PC-3 (cell line): ENCODE results near the gene GFOD1. TPM values are rescaled to one million over a fixed set of nuclear protein-coding genes. Genes with fewer than 3 reads are reported as not detected.

ENCODE experiments used
- ATAC-seq: fragments of 200-7000 bp; cut with Tn5 transposase; 2 replicates; pipeline ENCODE4 v1.9.1; 2020; ENCODE audit warnings: mild to moderate bottlenecking, moderate library complexity
- BruUV-seq: library from RNA; stranded (reverse); fragments of 400-500 nt; replicated peaks from 2 replicates; lab custom pipeline; 2021; lab: Mats Ljungman, UMichigan
- CTCF ChIA-PET: fragments of 300-600 bp; sonication (Branson Sonifier 250); formaldehyde crosslinking; loops from one replicate; lab custom pipeline; 2022; ENCODE audit warnings: antibody characterized with exemption; lab: Charles Lee
- POLR2A ChIA-PET: fragments of 300-600 bp; sonication (Branson Sonifier 250); formaldehyde crosslinking; loops from one replicate; lab custom pipeline; 2022; ENCODE audit warnings: antibody characterized with exemption; ENCODE audit not compliant: unreplicated experiment; lab: Charles Lee
- DNase-seq: peaks from one replicate; pipeline ENCODE4 v3.0.0-alpha.2; 2015
- H2AFZ ChIP-seq: fragments of 300-600 bp; sonication (generic); 2 replicates; pipeline ENCODE4 v1.6.0; 2016; ENCODE audit warnings: antibody characterized with exemption, low read length
- H3F3A ChIP-seq: fragments of 300-600 bp; sonication (generic); one replicate; pipeline ENCODE4 v1.6.0; 2017; ENCODE audit warnings: antibody characterized with exemption, low read length, control low read depth, mild to moderate bottlenecking; ENCODE audit not compliant: unreplicated experiment
- H3K27ac ChIP-seq: fragments of 300-600 bp; sonication (generic); 2 replicates; pipeline ENCODE4 v1.5.1; 2016; ENCODE audit warnings: mild to moderate bottlenecking, low read length
- H3K27me3 ChIP-seq: fragments of 300-600 bp; sonication (generic); 2 replicates; pipeline ENCODE4 v1.6.1; 2016; ENCODE audit warnings: low read length, mixed read lengths
- H3K36me3 ChIP-seq: fragments of 300-600 bp; sonication (generic); 2 replicates; pipeline ENCODE4 v1.6.1; 2016; ENCODE audit warnings: low read depth, mixed run types, low read length, mixed read lengths
- H3K4me1 ChIP-seq: fragments of 300-600 bp; sonication (generic); 2 replicates; pipeline ENCODE4 v1.5.1; 2016; ENCODE audit warnings: low read length; ENCODE audit not compliant: insufficient read depth
- H3K4me2 ChIP-seq: fragments of 300-600 bp; sonication (generic); 2 replicates; pipeline ENCODE4 v1.6.0; 2016; ENCODE audit warnings: low read length
- H3K4me3 ChIP-seq: fragments of 300-600 bp; sonication (generic); 2 replicates; pipeline ENCODE4 v1.5.1; 2016; ENCODE audit warnings: mild to moderate bottlenecking, low read length, mixed read lengths
- H3K79me2 ChIP-seq: fragments of 300-600 bp; sonication (generic); 2 replicates; pipeline ENCODE4 v1.6.1; 2017; ENCODE audit warnings: low read length, mixed read lengths
- H3K9ac ChIP-seq: fragments of 300-600 bp; sonication (generic); 2 replicates; pipeline ENCODE4 v1.6.0; 2016; ENCODE audit warnings: mild to moderate bottlenecking, low read length
- H3K9me2 ChIP-seq: fragments of 300-600 bp; sonication (generic); replicated peaks from 2 replicates; pipeline ENCODE4 v1.6.1; 2016; ENCODE audit warnings: mixed run types, low read length, mixed read lengths
- H3K9me3 ChIP-seq: fragments of 300-600 bp; sonication (generic); 2 replicates; pipeline ENCODE4 v1.6.1; 2016; ENCODE audit warnings: low read length, mixed read lengths
- H4K20me1 ChIP-seq: fragments of 300-600 bp; sonication (generic); 2 replicates; pipeline ENCODE4 v1.6.1; 2016; ENCODE audit warnings: low read length, mixed read lengths
- CTCF ChIP-seq: fragments of 300-600 bp; sonication (generic); conservative IDR thresholded peaks from 2 replicates; pipeline ENCODE4 v1.5.1; 2017; ENCODE audit warnings: antibody characterized with exemption, low read depth, mild to moderate bottlenecking, low read length
- EZH2 ChIP-seq: fragments of 300-600 bp; sonication (generic); IDR thresholded peaks from one replicate; pipeline ENCODE4 v1.6.1; 2017; ENCODE audit warnings: antibody characterized with exemption, mild to moderate bottlenecking, low read length; ENCODE audit not compliant: unreplicated experiment
- EZH2phosphoT487 ChIP-seq: fragments of 300-600 bp; sonication (generic); IDR thresholded peaks from 2 replicates; pipeline ENCODE4 v1.6.1; 2018; ENCODE audit warnings: mild to moderate bottlenecking, antibody characterized with exemption, low read length, borderline replicate concordance
- intact Hi-C: fragments of 100-400 bp; cut with micrococcal nuclease; formaldehyde crosslinking; loops from 2 replicates; pipeline ENCODE4 v1.9.0; 2023
- total RNA-seq: library from RNA; depleted of rRNA; stranded (reverse); fragments of >200 nt; gene quantifications from 2 replicates; pipeline ENCODE4 v1.2.3, GENCODE V29; 2014

The GFOD1 gene
- total RNA-seq, 1 experiment from 2014 or later, result 16.0 TPM

- no peaks in the 10 kb centered on the region for H3F3A ChIP-seq
- intact Hi-C loops, result no loop called here
- no peak overlapping the region for H2AFZ ChIP-seq
- no peak overlapping the region for H3K4me2 ChIP-seq
- H3K9ac ChIP-seq, result no peak overlapping the region
- CTCF ChIA-PET, result no interaction called here
- no peaks in the 10 kb centered on the region for H3K36me3 ChIP-seq
- ATAC-seq, result no peak
- BruUV-seq, result no TSS peak
- POLR2A ChIA-PET, result no interaction called here
- no peaks in the 10 kb centered on the region for H3K79me2 ChIP-seq
- H3K4me3 ChIP-seq, result no peak overlapping the region
- DNase-seq, result no peak
- no peaks in the 10 kb centered on the region for H3K9me3 ChIP-seq
- H3K9me2 ChIP-seq, result no peaks in the 10 kb centered on the region
- peaks cover 12% of the 10 kb centered on the region for H3K4me1 ChIP-seq
- no peak overlapping the region for H3K27ac ChIP-seq
- H3K27me3 ChIP-seq, result no peaks in the 10 kb centered on the region
- H4K20me1 ChIP-seq, result no peaks in the 10 kb centered on the region
- no peak for TF ChIP-seq CTCF
- no peak for TF ChIP-seq EZH2
- no peak for TF ChIP-seq EZH2phosphoT487
Observed at GRCh38 chr6:13492357-13492756, 5.0 kb upstream of the GFOD1 start.

- Histone ChIP-seq H2AFZ (no peak overlapping the region), H3F3A (no peaks in the 10 kb centered on the region), H3K79me2 (peaks cover 5% of the 10 kb centered on the region), H3K27me3 (no peaks in the 10 kb centered on the region), H3K4me1 (peaks cover 6% of the 10 kb centered on the region; the same call in 1 of the 2 replicates), H3K36me3 (no peaks in the 10 kb centered on the region), H3K4me2 (no peak overlapping the region), H4K20me1 (no peaks in the 10 kb centered on the region), H3K9me3 (no peaks in the 10 kb centered on the region), H3K27ac (no peak overlapping the region), H3K9me2 (no peaks in the 10 kb centered on the region), H3K4me3 (no peak overlapping the region), H3K9ac (no peak overlapping the region)
- TF ChIP-seq CTCF, result no peak
- no peak for TF ChIP-seq EZH2phosphoT487
- no peak for TF ChIP-seq EZH2
- DNase-seq (no peak), ATAC-seq (no peak)
- ChIA-PET CTCF (no interaction called here), POLR2A (no interaction called here)
- BruUV-seq, result no TSS peak
- intact Hi-C loops, result no loop called here
Observed at GRCh38 chr6:13491538-13491937, 4.1 kb upstream of the GFOD1 start.

GRCh38 chr6:13490402-13490801, 3.0 kb upstream of the GFOD1 start:
- BruUV-seq, result no TSS peak
- CTCF ChIA-PET, result no interaction called here

More at GRCh38 chr6:13490402-13490801, 3.0 kb upstream of the GFOD1 start:
- no peaks in the 10 kb centered on the region for H3K27me3 ChIP-seq
- H3K9me2 ChIP-seq, result no peaks in the 10 kb centered on the region
- intact Hi-C loops, result no loop called here
- no peak overlapping the region for H3K27ac ChIP-seq
- DNase-seq (no peak), ATAC-seq (no peak)
- H3K4me2 ChIP-seq, result no peak overlapping the region
- H3K9me3 ChIP-seq, result no peaks in the 10 kb centered on the region
- no peaks in the 10 kb centered on the region for H3F3A ChIP-seq
- peaks cover 15% of the 10 kb centered on the region for H3K79me2 ChIP-seq
- no peak overlapping the region for H2AFZ ChIP-seq
- H3K36me3 ChIP-seq, result no peaks in the 10 kb centered on the region
- POLR2A ChIA-PET, result no interaction called here
- peaks cover 4% of the 10 kb centered on the region for H3K4me1 ChIP-seq
- no peak overlapping the region for H3K9ac ChIP-seq
- no peak overlapping the region for H3K4me3 ChIP-seq
- 0 out of 2 replicates have a peak, but pooled peaks cover under 1% of the 10 kb centered on the region for H4K20me1 ChIP-seq
- no peak for TF ChIP-seq EZH2
- no peak for TF ChIP-seq CTCF
- TF ChIP-seq EZH2phosphoT487, result no peak
